ENCODE data around the gene MYO1G.

Gene MYO1G

GRCh38 chr7:44930921-44931320 is 47.9 kb downstream of the MYO1G start:
- no peak for DNase-seq

- DNase-seq: no peak
Observed at GRCh38 chr7:44922351-44922694, 56.5 kb downstream of the MYO1G start.

- peak; percentile 48 for DNase-seq
Observed at GRCh38 chr7:44921607-44922350, 57.0 kb downstream of the MYO1G start.

GRCh38 chr7:44920119-44920518 is 58.7 kb downstream of the MYO1G start:
- DNase-seq: no peak

GRCh38 chr7:44918029-44918428 is 60.8 kb downstream of the MYO1G start:
- DNase-seq: no peak

- DNase-seq: no peak
Observed at GRCh38 chr7:44917465-44917864, 61.4 kb downstream of the MYO1G start.

GRCh38 chr7:44914992-44915607 is 63.7 kb downstream of the MYO1G start:
- no peak for DNase-seq

- no peak for DNase-seq
Observed at GRCh38 chr7:44912775-44913347, 66.0 kb downstream of the MYO1G start.
